Right atrium auricular region (tissue), 2 donors: ENCODE measurements around the gene MAP4K1. TPM values are rescaled to one million over a fixed set of nuclear protein-coding genes. Genes with fewer than 3 reads are reported as not detected.
"Not testable (repeated sequence)": the region's sequence is repeated elsewhere in the genome, so short reads cannot be mapped to it uniquely, and the experiment has no call there.

ENCODE experiments used
- DNase-seq: peaks from one replicate; pipeline ENCODE4 v3.0.0-alpha.2; 2019; ENCODE audit warnings: low spot score
- H3K27ac ChIP-seq, 2 donors: fragments of 200-600 bp; sonication (generic); 1 replicate in 1 of 2; 2 replicates in 1 of 2; pipeline ENCODE4 v1.5.1; 2016 to 2019
- H3K27me3 ChIP-seq, 2 donors: fragments of 200-600 bp; sonication (generic); one replicate each; pipeline versions ENCODE4 v1.5.1 to v1.6.0; 2017 to 2019
- H3K36me3 ChIP-seq: fragments of 200-600 bp; sonication (generic); one replicate; pipeline ENCODE4 v1.5.1; 2016
- H3K4me1 ChIP-seq, 2 donors: fragments of 200-600 bp; sonication (generic); one replicate each; pipeline versions ENCODE4 v1.5.1 to v1.6.0; 2017 to 2019
- H3K4me3 ChIP-seq, 2 donors: fragments of 200-600 bp; sonication (generic); 1 replicate in 1 of 2; 2 replicates in 1 of 2; pipeline ENCODE4 v1.5.1; 2017 to 2019; ENCODE audit warnings: mild to moderate bottlenecking in 1 of 2, moderate library complexity in 1 of 2
- H3K9me3 ChIP-seq, 2 donors: fragments of 200-600 bp; sonication (generic); one replicate each; pipeline ENCODE4 v1.5.1; 2019
- CTCF ChIP-seq, 2 donors: fragments of 200-600 bp; sonication (generic); IDR thresholded peaks; one replicate each; pipeline ENCODE4 v1.5.1; 2019; ENCODE audit warnings: antibody characterized with exemption in 2 of 2
- total RNA-seq, 2 donors: library from RNA; depleted of rRNA; stranded (reverse); fragments of >200 nt; gene quantifications; one replicate each; pipeline ENCODE4 v1.1.0, GENCODE V29; 2016

MAP4K1 gene
- total RNA-seq, 2 donors from 2014 or later, result 0.83 to 4.2 TPM

GRCh38 chr19:38634757-38635482 lies 17.2 kb upstream of the MAP4K1 start:
- peak; percentile 77 to 98 for TF ChIP-seq CTCF (IDR thresholded peaks at IDR 0.05)
- Histone ChIP-seq H3K4me3 (no peak overlapping the region), H3K27ac (peak overlapping the region; percentile 15 to 31), H3K4me1 (peaks cover 0 to 21% of the 10 kb centered on the region in 2 donors), H3K9me3 (no peaks in the 10 kb centered on the region), H3K36me3 (peaks cover 63% of the 10 kb centered on the region), H3K27me3 (no peaks in the 10 kb centered on the region)
- peak; percentile 79 for DNase-seq

- H3K27ac ChIP-seq, result no peak overlapping the region
- TF ChIP-seq CTCF (IDR thresholded peaks at IDR 0.05), result no peak
- H3K4me1 ChIP-seq, result peaks cover 0 to 15% of the 10 kb centered on the region in 2 donors
- no peaks in the 10 kb centered on the region for H3K9me3 ChIP-seq
- H3K4me3 ChIP-seq, result no peak overlapping the region
- no peak for DNase-seq
- no peaks in the 10 kb centered on the region for H3K27me3 ChIP-seq
- peaks cover 85% of the 10 kb centered on the region for H3K36me3 ChIP-seq
Measured at GRCh38 chr19:38632476-38633213, 14.9 kb upstream of the MAP4K1 start.

- H3K4me3 ChIP-seq, H3K4me1 ChIP-seq, H3K27me3 ChIP-seq, H3K27ac ChIP-seq, DNase-seq, H3K9me3 ChIP-seq: not testable (repeated sequence)
- H3K36me3 ChIP-seq, result peaks cover 87% of the 10 kb centered on the region
Measured at GRCh38 chr19:38631811-38632475, 14.2 kb upstream of the MAP4K1 start.

GRCh38 chr19:38631301-38631700 lies 13.5 kb upstream of the MAP4K1 start:
- DNase-seq, H3K27me3 ChIP-seq, H3K27ac ChIP-seq, H3K4me1 ChIP-seq, H3K9me3 ChIP-seq, H3K4me3 ChIP-seq: not testable (repeated sequence)
- peaks cover 92% of the 10 kb centered on the region for H3K36me3 ChIP-seq

- Histone ChIP-seq H3K27ac (no peak overlapping the region), H3K4me3 (no peak overlapping the region), H3K9me3 (no peaks in the 10 kb centered on the region), H3K36me3 (peaks cover 93% of the 10 kb centered on the region), H3K4me1 (no peaks in the 10 kb centered on the region), H3K27me3 (no peaks in the 10 kb centered on the region)
- TF ChIP-seq CTCF (IDR thresholded peaks at IDR 0.05), result no peak
- no peak for DNase-seq
Measured at GRCh38 chr19:38629568-38629967, 11.8 kb upstream of the MAP4K1 start.

- no peak overlapping the region for H3K27ac ChIP-seq
- no peak overlapping the region for H3K4me3 ChIP-seq
- DNase-seq, result no peak
- H3K9me3 ChIP-seq, result no peaks in the 10 kb centered on the region
- no peak for TF ChIP-seq CTCF (IDR thresholded peaks at IDR 0.05)
- H3K36me3 ChIP-seq, result peaks cover 97% of the 10 kb centered on the region
- H3K4me1 ChIP-seq, result no peaks in the 10 kb centered on the region
- no peaks in the 10 kb centered on the region for H3K27me3 ChIP-seq
Measured at GRCh38 chr19:38626401-38626800, 8.6 kb upstream of the MAP4K1 start.
